K562 (cell line): ENCODE data around the gene TNNT1. TPM values are rescaled to one million over a fixed set of nuclear protein-coding genes. Genes with fewer than 3 reads are reported as not detected.

Experiments
- CREB1 ChIP-seq, 2 experiments: sonication (generic) in 1 of 2; formaldehyde crosslinking in 1 of 2; IDR thresholded peaks; 2 replicates each; pipeline versions ENCODE4 v1.6.1 to v1.8.0; 2012 to 2022; ENCODE audit warnings: inconsistent platforms in 1 of 2, mild to moderate bottlenecking in 1 of 2, missing genetic modification reagents in 1 of 2, moderate library complexity in 1 of 2
- DPF2 ChIP-seq: fragments of 450-650 bp; IDR thresholded peaks from 2 replicates; pipeline ENCODE4 v1.6.1; 2016
- ERF ChIP-seq: fragments of 450-650 bp; formaldehyde crosslinking; IDR thresholded peaks from 2 replicates; pipeline ENCODE4 v1.4.0; 2020; ENCODE audit warnings: mild to moderate bottlenecking, mixed read lengths
- FOXA1 ChIP-seq: fragments of 450-650 bp; IDR thresholded peaks from 2 replicates; pipeline ENCODE4 v1.6.1; 2016; ENCODE audit warnings: mild to moderate bottlenecking, borderline replicate concordance
- FOXP1 ChIP-seq: sonication (generic); formaldehyde crosslinking; IDR thresholded peaks from 2 replicates; pipeline ENCODE4 v1.8.0; 2022; ENCODE audit warnings: mild to moderate bottlenecking, missing genetic modification reagents
- MEF2A ChIP-seq: IDR thresholded peaks from 2 replicates; pipeline ENCODE4 v1.6.1; 2011; ENCODE audit warnings: low read depth, mild to moderate bottlenecking, low read length, moderate library complexity; ENCODE audit not compliant: control insufficient read depth
- MYNN ChIP-seq, 2 experiments: sonication (generic); formaldehyde crosslinking in 1 of 2; IDR thresholded peaks; 2 replicates each; pipeline versions ENCODE4 v1.5.0 to v1.6.1; 2016 to 2020; ENCODE audit warnings: antibody characterized with exemption in 1 of 2, missing genetic modification reagents in 1 of 2
- PYGO2 ChIP-seq: fragments of 450-650 bp; IDR thresholded peaks from 2 replicates; pipeline ENCODE4 v1.6.1; 2016; ENCODE audit warnings: mild to moderate bottlenecking, missing genetic modification characterization, moderate library complexity, missing compliant biosample characterization
- RCOR1 ChIP-seq, 2 experiments: IDR thresholded peaks; 2 replicates each; pipeline ENCODE4 v1.6.1; 2012; ENCODE audit warnings: low read depth in 2 of 2, low read length in 2 of 2, borderline replicate concordance in 1 of 2, improper control_type of control experiment in 1 of 2
- TAF15 ChIP-seq: fragments of 200-400 bp; formaldehyde crosslinking; IDR thresholded peaks from 2 replicates; pipeline ENCODE4 v1.6.1; 2017; ENCODE audit warnings: mild to moderate bottlenecking, low read depth, low read length, moderate library complexity
- THRB ChIP-seq: fragments of 450-650 bp; formaldehyde crosslinking; conservative IDR thresholded peaks from 2 replicates; pipeline ENCODE4 v1.4.0; 2022; ENCODE audit warnings: mild to moderate bottlenecking, missing genetic modification characterization
- ZBTB17 ChIP-seq: fragments of 450-650 bp; formaldehyde crosslinking; IDR thresholded peaks from 2 replicates; pipeline ENCODE4 v1.4.0; 2020; ENCODE audit warnings: mild to moderate bottlenecking
- ZBTB40 ChIP-seq, 2 experiments: fragments of 450-650 bp in 1 of 2; sonication (generic) in 1 of 2; formaldehyde crosslinking in 1 of 2; IDR thresholded peaks; 2 replicates each; pipeline versions ENCODE4 v1.7.1 to v1.9.0; 2016 to 2022; ENCODE audit warnings: inconsistent platforms in 1 of 2, mild to moderate bottlenecking in 1 of 2, missing genetic modification reagents in 1 of 2
- ZNF507 ChIP-seq: conservative IDR thresholded peaks from 2 replicates; pipeline ENCODE4 v1.6.1; 2017; ENCODE audit warnings: missing genetic modification characterization, missing compliant biosample characterization
- ZNF512 ChIP-seq: IDR thresholded peaks from 2 replicates; pipeline ENCODE4 v1.6.1; 2016; ENCODE audit warnings: missing genetic modification characterization, missing compliant biosample characterization
- polyA plus RNA-seq, 8 experiments: library from polyadenylated mRNA; depleted of rRNA in 4 of 8; stranded (reverse) in 5 of 8; unstranded in 3 of 8; fragments of >200 nt; fragmentation: Nextera tagmentation in 2 of 8; fragmentation: Illumina TruSeq in 1 of 8; extraction: Ambion mirVana in 2 of 8; extraction: Trizol in 1 of 8; gene quantifications; 2 replicates each; pipeline versions ENCODE4 v1.2.1 to v1.2.3, GENCODE V29; 2011 to 2014; ENCODE audit warnings: inconsistent platforms in 1 of 8, missing spikeins in 1 of 8
- total RNA-seq, 7 experiments: library from RNA; depleted of rRNA in 6 of 7; stranded (reverse); fragments of >200 nt in 6 of 7; fragmentation: Illumina TruSeq in 2 of 7; extraction: Trizol in 2 of 7; gene quantifications; 2 replicates each; pipeline versions ENCODE4 v1.2.1 to v1.2.3, GENCODE V29; 2011 to 2021; ENCODE audit warnings: low replicate concordance in 1 of 7

The TNNT1 gene
- total and polyA plus RNA-seq, 9 of the 15 experiments (the other 6 are each of a cell fraction or from before 2014, with no cell fraction given), result 31.8 to 390 (median 227) TPM

GRCh38 chr19:55175117-55175867, 26.3 kb upstream of the TNNT1 start (continued):
- TF ChIP-seq ZBTB40 (IDR thresholded peaks at IDR 0.05), result peak; percentile 65
- TF ChIP-seq ZBTB40 (CRISPR knock-in tag; IDR thresholded peaks at IDR 0.05), result no peak
- TF ChIP-seq ERF (CRISPR knock-in tag), result 0 out of 2 replicates have a peak, but pooled peaks have one; percentile 49
- TF ChIP-seq ZBTB17 (CRISPR knock-in tag), result peak; percentile 59; the same call in 1 of the 2 replicates
- TF ChIP-seq ZNF512 (tag), result no peak
- no peak for TF ChIP-seq PYGO2
- TF ChIP-seq MYNN (IDR thresholded peaks at IDR 0.05), result no peak
- no peak for TF ChIP-seq MYNN (CRISPR knock-in tag; IDR thresholded peaks at IDR 0.05)
- TF ChIP-seq FOXP1 (CRISPR knock-in tag), result peak; percentile 92
- TF ChIP-seq ZNF507 (tag), result no peak
- no peak for TF ChIP-seq THRB (CRISPR knock-in tag)
- TF ChIP-seq FOXA1, result no peak
- TF ChIP-seq CREB1 (IDR thresholded peaks at IDR 0.05), result peak; percentile 64
- TF ChIP-seq CREB1 (CRISPR knock-in tag; IDR thresholded peaks at IDR 0.05), result no peak
- no peak for TF ChIP-seq TAF15
- peak; percentile 60 for TF ChIP-seq DPF2
- no peak for TF ChIP-seq MEF2A
- peak in 1 of 2 experiments; percentile 7; a peak in 1 of 4 replicates for TF ChIP-seq RCOR1 (IDR thresholded peaks at IDR 0.05; ENCODE audit: borderline replicate concordance in 1 of 2, low read depth in 2 of 2, low read length in 2 of 2)
